KMS-11 (cell line): Measurements from ENCODE around the gene E4F1.

Experiments used
- H2AFZ ChIP-seq: fragments of 200-600 bp; sonication (generic); 2 replicates; pipeline ENCODE4 v1.6.1; 2016; ENCODE audit warnings: antibody characterized with exemption, mixed run types, low read depth
- H3K27ac ChIP-seq: fragments of 200-600 bp; sonication (generic); 2 replicates; pipeline ENCODE4 v1.6.1; 2016; ENCODE audit warnings: mild to moderate bottlenecking, mixed run types
- H3K27me3 ChIP-seq: fragments of 200-600 bp; sonication (generic); 2 replicates; pipeline ENCODE4 v1.6.1; 2017; ENCODE audit warnings: mild to moderate bottlenecking, low read depth, mixed run types, moderate library complexity; ENCODE audit not compliant: insufficient read depth
- H3K36me3 ChIP-seq: fragments of 200-600 bp; sonication (generic); 2 replicates; pipeline ENCODE4 v1.6.1; 2017; ENCODE audit warnings: mild to moderate bottlenecking, mixed run types; ENCODE audit not compliant: insufficient read depth
- H3K4me1 ChIP-seq: fragments of 200-600 bp; sonication (generic); 2 replicates; pipeline ENCODE4 v1.6.1; 2016; ENCODE audit warnings: mild to moderate bottlenecking, low read depth, mixed run types; ENCODE audit not compliant: poor library complexity, severe bottlenecking
- H3K4me2 ChIP-seq: fragments of 200-600 bp; sonication (generic); 2 replicates; pipeline ENCODE4 v1.7.0; 2016; ENCODE audit warnings: mild to moderate bottlenecking, mixed run types
- H3K4me3 ChIP-seq: fragments of 200-600 bp; sonication (generic); IDR thresholded peaks from 2 replicates; pipeline ENCODE4 v1.6.1; 2017; ENCODE audit warnings: low read depth, low read length, mixed read lengths; ENCODE audit not compliant: insufficient read depth
- H3K79me2 ChIP-seq: fragments of 200-600 bp; sonication (generic); 2 replicates; pipeline ENCODE4 v1.6.1; 2016; ENCODE audit warnings: low read depth, mixed run types; ENCODE audit not compliant: insufficient read depth
- H3K9ac ChIP-seq: fragments of 200-600 bp; sonication (generic); 2 replicates; pipeline ENCODE4 v1.6.1; 2016; ENCODE audit warnings: mild to moderate bottlenecking, mixed run types
- H4K20me1 ChIP-seq: fragments of 200-600 bp; sonication (generic); 2 replicates; pipeline ENCODE4 v1.6.1; 2016; ENCODE audit warnings: mild to moderate bottlenecking, mixed run types; ENCODE audit not compliant: insufficient read depth
- CTCF ChIP-seq: fragments of 200-600 bp; sonication (generic); conservative IDR thresholded peaks from 2 replicates; pipeline ENCODE4 v1.6.1; 2017; ENCODE audit warnings: low read depth, mild to moderate bottlenecking, antibody characterized with exemption, low read length, moderate library complexity, mixed read lengths

Gene E4F1

DNA sequence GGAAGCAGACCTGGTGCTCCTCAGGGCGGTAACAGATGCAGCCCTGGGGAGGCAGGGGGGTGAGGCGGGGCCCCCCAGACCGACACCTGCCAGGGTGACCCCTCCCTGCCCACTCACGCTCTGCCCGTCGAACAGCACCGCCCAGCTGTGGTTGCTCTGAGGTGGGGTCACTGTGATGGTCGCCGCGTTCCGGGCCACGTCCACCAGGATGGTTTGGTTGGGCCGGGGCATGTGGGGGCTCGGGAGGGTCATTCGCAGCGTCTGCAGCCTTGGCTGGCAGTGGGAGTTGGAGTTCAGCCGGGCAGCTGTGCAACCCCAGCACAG lies 13.4 kb upstream of the E4F1 start:
- Histone ChIP-seq H3K9ac (no peak overlapping the region), H2AFZ (no peak overlapping the region), H3K27me3 (no peaks in the 10 kb centered on the region), H3K79me2 (peaks cover 22% of the 10 kb centered on the region), H3K27ac (no peak overlapping the region), H3K36me3 (no peaks in the 10 kb centered on the region), H3K4me1 (peaks cover 23% of the 10 kb centered on the region), H3K4me2 (no peak overlapping the region), H4K20me1 (no peaks in the 10 kb centered on the region), H3K4me3 (no peak overlapping the region)
- TF ChIP-seq CTCF, result no peak

DNA sequence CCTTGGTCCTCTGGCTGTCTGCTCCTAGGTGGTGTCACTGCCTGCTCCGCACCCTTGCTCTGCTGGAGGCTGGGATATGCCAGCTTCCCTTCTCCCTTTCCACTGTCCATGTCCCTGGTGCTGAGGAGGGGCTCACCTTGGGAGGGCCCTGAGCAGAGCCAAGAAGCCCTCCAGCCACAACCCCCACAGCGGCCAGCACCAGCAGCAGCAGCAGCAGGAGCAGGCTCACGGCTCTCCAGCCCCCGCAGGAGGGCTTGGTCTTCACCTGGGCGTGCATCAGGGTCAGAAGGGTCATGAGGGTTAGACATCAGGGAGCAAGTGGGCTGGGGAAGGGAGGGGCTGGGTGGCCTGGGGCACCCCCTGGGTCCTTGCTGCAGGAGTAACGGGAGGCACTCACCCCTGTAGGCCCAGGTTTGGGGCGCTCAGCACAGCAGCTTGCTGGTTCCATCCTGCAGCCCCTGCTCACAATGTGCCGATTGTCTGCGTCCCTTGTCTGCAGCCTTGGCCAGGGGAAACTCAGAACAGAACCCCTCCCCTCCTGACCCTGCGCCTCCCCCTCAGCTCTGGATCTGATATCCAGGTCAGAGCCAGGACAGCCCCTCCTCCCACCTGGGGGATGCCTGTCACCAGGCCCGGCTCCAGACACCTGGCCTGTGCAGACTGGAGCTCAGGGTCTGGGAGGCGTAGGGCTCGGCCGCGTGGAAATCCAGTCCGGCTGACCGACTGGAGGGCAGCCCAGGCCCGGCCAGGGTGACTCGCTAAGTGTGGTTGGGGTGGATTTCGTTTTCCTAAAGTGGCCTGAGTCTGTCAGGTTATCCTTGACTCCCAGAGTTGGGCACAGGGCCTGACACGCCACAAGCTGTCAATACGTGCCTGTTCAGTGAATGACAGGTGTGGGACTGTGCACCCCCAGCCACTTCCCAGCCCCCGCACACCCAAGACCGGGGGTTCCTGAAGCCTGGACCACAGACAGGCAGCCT lies 12.7 kb upstream of the E4F1 start, which contains the start of gene BRICD5:
Gene BRICD5 (minus strand): TSS at position 478 of the 980 bp plus-strand sequence. CDS start 30 bp downstream, at position 448.
- no peak within 1 kb of the TSS for H3K27ac ChIP-seq
- H3K9ac ChIP-seq, result no peak within 1 kb of the TSS
- no peak within 1 kb of the TSS for H3K4me2 ChIP-seq
- H3K27me3 ChIP-seq, result no peaks in the 10 kb centered on the region
- H3K4me3 ChIP-seq, result no peak within 1 kb of the TSS
- TF ChIP-seq CTCF, result no peak
- peaks cover 22% of the 10 kb centered on the region for H3K79me2 ChIP-seq
- H2AFZ ChIP-seq, result no peak within 1 kb of the TSS
- H3K4me1 ChIP-seq, result peaks cover 23% of the 10 kb centered on the region
- H3K36me3 ChIP-seq, result no peaks in the 10 kb centered on the region
- no peaks in the 10 kb centered on the region for H4K20me1 ChIP-seq

- H3K9ac ChIP-seq, result no peak overlapping the region
- no peak overlapping the region for H3K4me3 ChIP-seq
- H3K36me3 ChIP-seq, result no peaks in the 10 kb centered on the region
- no peak overlapping the region for H3K27ac ChIP-seq
- no peaks in the 10 kb centered on the region for H3K27me3 ChIP-seq
- no peak for TF ChIP-seq CTCF
- H3K79me2 ChIP-seq, result peaks cover 15% of the 10 kb centered on the region
- no peak overlapping the region for H2AFZ ChIP-seq
- no peaks in the 10 kb centered on the region for H4K20me1 ChIP-seq
- peak overlapping the region; percentile 98; the same call in 1 of the 2 replicates for H3K4me2 ChIP-seq
- H3K4me1 ChIP-seq, result peaks cover 14% of the 10 kb centered on the region
These were observed 11.5 kb upstream of the E4F1 start for GRCh38 chr16:2211923-2212347.

DNA sequence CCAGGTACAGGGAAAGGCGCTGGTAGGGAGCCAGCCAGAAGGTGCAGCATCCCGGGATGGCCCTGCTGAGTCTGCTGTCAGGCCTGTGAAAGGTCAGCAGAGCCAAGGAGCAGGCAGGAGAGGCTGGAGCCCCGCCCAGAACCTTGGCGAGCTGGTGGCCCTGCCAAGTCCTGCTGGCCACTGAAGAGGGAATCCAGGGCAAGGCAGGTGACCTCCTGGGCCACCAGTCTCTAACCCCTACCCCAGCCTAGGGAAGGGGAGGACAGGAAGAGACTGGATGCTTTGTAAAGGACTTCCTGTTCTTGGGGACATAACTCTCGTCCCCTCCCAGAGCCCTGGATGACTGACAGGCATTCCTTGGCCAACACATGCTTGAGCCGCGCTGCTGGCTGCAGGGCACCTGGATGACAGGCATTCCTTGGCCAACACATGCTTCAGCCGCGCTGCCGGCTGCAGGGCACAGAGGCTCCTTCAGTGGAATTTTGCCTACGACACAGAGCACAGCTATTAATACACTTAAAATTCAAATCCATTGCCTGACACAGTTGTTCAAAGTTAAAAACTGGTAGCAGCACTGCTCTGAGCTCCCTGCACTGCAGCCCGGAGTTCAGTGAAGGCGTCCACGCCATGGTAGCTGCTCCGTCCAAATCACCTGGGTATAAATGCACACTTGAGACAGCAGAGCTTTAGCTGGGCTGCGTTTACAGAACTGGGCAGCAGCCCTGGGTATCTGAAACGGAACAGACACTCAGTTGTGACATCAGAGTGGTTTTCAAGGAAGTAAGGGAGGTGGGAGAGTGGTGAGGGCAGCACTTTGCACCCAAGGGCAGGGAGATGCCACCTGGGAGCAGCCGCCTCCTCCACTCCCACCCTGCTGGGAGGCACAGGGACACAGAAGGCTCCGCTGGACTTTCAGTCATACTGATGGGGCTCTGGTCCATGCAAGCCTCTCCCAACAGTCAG lies 10.7 kb upstream of the E4F1 start:
- Histone ChIP-seq H3K4me2 (peak overlapping the region; percentile 98), H4K20me1 (no peaks in the 10 kb centered on the region), H2AFZ (no peak overlapping the region), H3K9ac (peak overlapping the region; percentile 9; the same call in 1 of the 2 replicates), H3K4me1 (peaks cover 14% of the 10 kb centered on the region), H3K27ac (no peak overlapping the region), H3K36me3 (no peaks in the 10 kb centered on the region), H3K79me2 (peaks cover 15% of the 10 kb centered on the region), H3K4me3 (no peak overlapping the region), H3K27me3 (no peaks in the 10 kb centered on the region)
- no peak for TF ChIP-seq CTCF
